Stimulated activated naive CD4-positive, alpha-beta T cell treated with Interleukin-2 at 50 U/mL for 16 hours (primary cell): ENCODE measurements around the gene LNPEP.
A peak's percentile ranks its signal among the peaks of the same experiment; 100 is the strongest.
"Not testable (repeated sequence)": the region's sequence is repeated elsewhere in the genome, so short reads cannot be mapped to it uniquely, and the experiment has no call there.

Source experiments
- DNase-seq: peaks from one replicate; lab custom pipeline; 2025; lab: John Stamatoyannopoulos, UW

The LNPEP gene

GRCh38 chr5:96930058-96930457 lies 5.8 kb upstream of the LNPEP start:
- DNase-seq = no peak

- DNase-seq = no peak
These were observed 5.3 kb upstream of the LNPEP start for GRCh38 chr5:96930589-96930988.

GRCh38 chr5:96931037-96931436 lies 4.8 kb upstream of the LNPEP start:
- not testable (repeated sequence) for DNase-seq

GRCh38 chr5:96931605-96932004 lies 4.3 kb upstream of the LNPEP start:
- DNase-seq = no peak

GRCh38 chr5:96932026-96932425 lies 3.9 kb upstream of the LNPEP start:
- no peak for DNase-seq

- no peak for DNase-seq
These were observed 1.8 kb upstream of the LNPEP start for GRCh38 chr5:96933764-96934707.

- DNase-seq = peak; percentile 90
These were observed 947 bp upstream of the LNPEP start for GRCh38 chr5:96934708-96935558.

GRCh38 chr5:96936431-96937320 lies 796 bp downstream of the LNPEP start:
- DNase-seq = peak; percentile 29

GRCh38 chr5:96940586-96940985 lies 4.7 kb downstream of the LNPEP start:
- DNase-seq = no peak

GRCh38 chr5:96941140-96941539 lies 5.3 kb downstream of the LNPEP start:
- no peak for DNase-seq

GRCh38 chr5:96942078-96942477 lies 6.2 kb downstream of the LNPEP start:
- no peak for DNase-seq

- no peak for DNase-seq
These were observed 7.0 kb downstream of the LNPEP start for GRCh38 chr5:96942911-96943310.

- DNase-seq = no peak
These were observed 7.9 kb downstream of the LNPEP start for GRCh38 chr5:96943799-96944198.

GRCh38 chr5:96945144-96945897 lies 9.4 kb downstream of the LNPEP start:
- DNase-seq = no peak

- no peak for DNase-seq
These were observed 10.5 kb downstream of the LNPEP start for GRCh38 chr5:96946381-96946780.

GRCh38 chr5:96952118-96952750 lies 16.4 kb downstream of the LNPEP start:
- DNase-seq = no peak

- no peak for DNase-seq
These were observed 17.3 kb downstream of the LNPEP start for GRCh38 chr5:96952974-96953730.

GRCh38 chr5:96957254-96958049 lies 21.6 kb downstream of the LNPEP start:
- peak; percentile 25 for DNase-seq

- no peak for DNase-seq
These were observed 23.1 kb downstream of the LNPEP start for GRCh38 chr5:96958977-96959376.
